ENCODE measurements around the gene ITGA8. TPM values are rescaled to one million over a fixed set of nuclear protein-coding genes. Genes with fewer than 3 reads are reported as not detected.

The ITGA8 gene
- total and polyA plus RNA-seq, 2 of the 13 experiments (the other 11 are each of a cell fraction or from before 2014, with no cell fraction given): not detected

DNA sequence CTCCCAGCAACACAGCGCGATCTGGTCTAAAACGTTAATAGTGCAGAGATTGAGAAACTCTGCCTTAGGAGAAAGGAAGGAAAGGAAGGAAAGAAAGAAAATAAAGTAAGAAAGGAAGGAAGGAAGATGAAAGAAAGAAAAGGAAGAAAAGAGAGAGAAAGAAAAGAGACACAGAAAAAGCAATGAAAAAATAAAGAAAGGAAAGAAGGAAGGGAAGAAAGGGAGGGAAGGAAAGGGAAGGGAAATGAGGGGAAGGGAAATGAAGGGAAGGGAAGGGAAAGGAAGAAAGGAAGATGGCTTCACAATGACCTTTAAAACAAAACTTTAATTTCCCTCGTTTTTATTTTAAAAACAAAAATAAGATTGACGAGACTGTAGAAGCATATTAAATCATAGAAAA is 173.1 kb downstream of the ITGA8 start:
- Histone ChIP-seq H3K4me3 (replicated peaks in 1 of 3; ENCODE audit: insufficient read depth in 1 of 3, low read depth in 2 of 3, low read length in 3 of 3) (no peak overlapping the region), H4K20me1 (ENCODE audit: insufficient read depth, low read length) (no peaks in the 10 kb centered on the region), H3K27me3 (ENCODE audit: control insufficient read depth in 1 of 2, insufficient read depth in 2 of 2, low read length in 2 of 2) (no peaks in the 10 kb centered on the region; a peak in 1 of 5 replicates), H3K79me2 (ENCODE audit: insufficient read depth, low read length) (no peaks in the 10 kb centered on the region), H3K9me3 (ENCODE audit: low read length) (no peaks in the 10 kb centered on the region), H3K36me3 (replicated peaks in 1 of 2; ENCODE audit: control insufficient read depth in 1 of 2, insufficient read depth in 2 of 2, low read length in 2 of 2) (no peaks in the 10 kb centered on the region), H2AFZ (ENCODE audit: low read length) (no peak overlapping the region), H3K9ac (ENCODE audit: insufficient read depth, low read depth, low read length) (no peak overlapping the region), H3K4me1 (ENCODE audit: insufficient read depth, low read length) (no peaks in the 10 kb centered on the region), H3K27ac (ENCODE audit: extremely low read length, insufficient read depth, low read length) (no peak overlapping the region), H3K4me2 (ENCODE audit: low read depth, low read length) (no peak overlapping the region)
- WGBS (ENCODE audit: low lambda C conversion rate): 26% methylated on average over 5 of the region's 5 CpGs
- in situ Hi-C loops (cut with HindIII; ENCODE audit: extremely low pct_ligation_motif_present, low pct_unique_long_range_greater_than_20kb) (no loop called here), intact Hi-C loops (cut with micrococcal nuclease; ENCODE audit: unreplicated experiment) (no loop called here)
- ChIA-PET POLR2A (no interaction called here), CTCF (ENCODE audit: low intra/inter-chr PET ratio, low total read pairs) (no interaction called here)
- BruUV-seq (replicated peaks): no TSS peak
- TF ChIP-seq HNRNPK (IDR thresholded peaks at IDR 0.05; ENCODE audit: low read depth, low read length, poor library complexity, severe bottlenecking) (peak; percentile 28), SIX1 (CRISPR knock-in tag; IDR thresholded peaks at IDR 0.05; ENCODE audit: borderline replicate concordance) (no peak)
- TF ChIP-seq, protein P1, sequence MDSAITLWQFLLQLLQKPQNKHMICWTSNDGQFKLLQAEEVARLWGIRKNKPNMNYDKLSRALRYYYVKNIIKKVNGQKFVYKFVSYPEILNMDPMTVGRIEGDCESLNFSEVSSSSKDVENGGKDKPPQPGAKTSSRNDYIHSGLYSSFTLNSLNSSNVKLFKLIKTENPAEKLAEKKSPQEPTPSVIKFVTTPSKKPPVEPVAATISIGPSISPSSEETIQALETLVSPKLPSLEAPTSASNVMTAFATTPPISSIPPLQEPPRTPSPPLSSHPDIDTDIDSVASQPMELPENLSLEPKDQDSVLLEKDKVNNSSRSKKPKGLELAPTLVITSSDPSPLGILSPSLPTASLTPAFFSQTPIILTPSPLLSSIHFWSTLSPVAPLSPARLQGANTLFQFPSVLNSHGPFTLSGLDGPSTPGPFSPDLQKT (CRISPR knock-in tag; IDR thresholded peaks at IDR 0.05; ENCODE audit: borderline replicate concordance): no peak
- ATAC-seq: no peak
- no peak for FAIRE-seq
- no peak for DNase-seq (ENCODE audit: low spot score)

DNA sequence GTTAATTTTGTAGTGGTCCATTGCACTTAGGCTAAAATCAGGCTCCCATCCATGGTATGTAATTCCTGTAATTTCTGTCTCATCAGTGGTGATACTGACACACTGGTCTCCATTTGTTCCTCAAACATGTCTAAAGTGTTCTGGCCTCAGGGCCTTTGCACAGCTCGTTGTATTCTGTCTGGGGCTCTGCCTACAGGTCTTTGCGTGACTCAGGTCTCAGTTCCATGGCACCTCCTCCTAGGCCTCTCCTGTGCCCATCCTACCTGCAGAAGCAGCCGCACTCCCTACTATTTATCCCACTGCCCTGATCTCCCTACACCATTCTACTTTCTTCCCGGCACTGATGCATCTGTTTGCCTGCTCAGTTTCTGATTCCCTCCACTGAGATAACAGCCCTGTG is 173.8 kb downstream of the ITGA8 start:
- no peak overlapping the region for H3K4me2 ChIP-seq (ENCODE audit: low read depth, low read length)
- H3K4me3 ChIP-seq (replicated peaks in 1 of 3; ENCODE audit: insufficient read depth in 1 of 3, low read depth in 2 of 3, low read length in 3 of 3): no peak overlapping the region
- no peaks in the 10 kb centered on the region for H4K20me1 ChIP-seq (ENCODE audit: insufficient read depth, low read length)
- WGBS (ENCODE audit: low lambda C conversion rate): 2% methylated on average over 4 of the region's 4 CpGs
- ChIA-PET POLR2A (no interaction called here), CTCF (ENCODE audit: low intra/inter-chr PET ratio, low total read pairs) (no interaction called here)
- in situ Hi-C loops (cut with HindIII; ENCODE audit: extremely low pct_ligation_motif_present, low pct_unique_long_range_greater_than_20kb) (no loop called here), intact Hi-C loops (cut with micrococcal nuclease; ENCODE audit: unreplicated experiment) (no loop called here)
- no peaks in the 10 kb centered on the region for H3K36me3 ChIP-seq (replicated peaks in 1 of 2; ENCODE audit: control insufficient read depth in 1 of 2, insufficient read depth in 2 of 2, low read length in 2 of 2)
- no TSS peak for BruUV-seq (replicated peaks)
- no peak overlapping the region for H3K9ac ChIP-seq (ENCODE audit: insufficient read depth, low read depth, low read length)
- no peaks in the 10 kb centered on the region for H3K9me3 ChIP-seq (ENCODE audit: low read length)
- DNase-seq (ENCODE audit: low spot score) (no peak), ATAC-seq (no peak), FAIRE-seq (no peak)
- no peak overlapping the region for H3K27ac ChIP-seq (ENCODE audit: extremely low read length, insufficient read depth, low read length)
- H3K27me3 ChIP-seq (ENCODE audit: control insufficient read depth in 1 of 2, insufficient read depth in 2 of 2, low read length in 2 of 2): no peaks in the 10 kb centered on the region; a peak in 1 of 5 replicates
- H2AFZ ChIP-seq (ENCODE audit: low read length): no peak overlapping the region
- no peaks in the 10 kb centered on the region for H3K79me2 ChIP-seq (ENCODE audit: insufficient read depth, low read length)
- H3K4me1 ChIP-seq (ENCODE audit: insufficient read depth, low read length): no peaks in the 10 kb centered on the region
- TF ChIP-seq ZNF574 (CRISPR knock-in tag; IDR thresholded peaks at IDR 0.05): no peak
- no peak for TF ChIP-seq ARNTL (CRISPR knock-in tag; IDR thresholded peaks at IDR 0.05)
- TF ChIP-seq ZNF782 (CRISPR knock-in tag; IDR thresholded peaks at IDR 0.05; ENCODE audit: borderline replicate concordance): no peak
- no peak for TF ChIP-seq ZFY (CRISPR knock-in tag; IDR thresholded peaks at IDR 0.05)
- TF ChIP-seq, protein P2, sequence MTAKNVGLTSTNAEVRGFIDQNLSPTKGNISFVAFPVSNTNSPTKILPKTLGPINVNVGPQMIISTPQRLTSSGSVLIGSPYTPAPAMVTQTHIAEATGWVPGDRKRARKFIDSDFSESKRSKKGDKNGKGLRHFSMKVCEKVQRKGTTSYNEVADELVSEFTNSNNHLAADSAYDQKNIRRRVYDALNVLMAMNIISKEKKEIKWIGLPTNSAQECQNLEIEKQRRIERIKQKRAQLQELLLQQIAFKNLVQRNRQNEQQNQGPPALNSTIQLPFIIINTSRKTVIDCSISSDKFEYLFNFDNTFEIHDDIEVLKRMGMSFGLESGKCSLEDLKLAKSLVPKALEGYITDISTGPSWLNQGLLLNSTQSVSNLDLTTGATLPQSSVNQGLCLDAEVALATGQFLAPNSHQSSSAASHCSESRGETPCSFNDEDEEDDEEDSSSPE (CRISPR knock-in tag; IDR thresholded peaks at IDR 0.05): no peak
- no peak for TF ChIP-seq EP300 (IDR thresholded peaks at IDR 0.05; ENCODE audit: low read depth in 2 of 2, low read length in 2 of 2)
- TF ChIP-seq EP300 (CRISPR knock-in tag; IDR thresholded peaks at IDR 0.05; ENCODE audit: borderline replicate concordance): no peak
- no peak for TF ChIP-seq ZNF225 (CRISPR knock-in tag; IDR thresholded peaks at IDR 0.05)
- no peak for TF ChIP-seq POLR2AphosphoS5 (IDR thresholded peaks at IDR 0.05; ENCODE audit: low read depth, low read length)
- TF ChIP-seq, protein P3, sequence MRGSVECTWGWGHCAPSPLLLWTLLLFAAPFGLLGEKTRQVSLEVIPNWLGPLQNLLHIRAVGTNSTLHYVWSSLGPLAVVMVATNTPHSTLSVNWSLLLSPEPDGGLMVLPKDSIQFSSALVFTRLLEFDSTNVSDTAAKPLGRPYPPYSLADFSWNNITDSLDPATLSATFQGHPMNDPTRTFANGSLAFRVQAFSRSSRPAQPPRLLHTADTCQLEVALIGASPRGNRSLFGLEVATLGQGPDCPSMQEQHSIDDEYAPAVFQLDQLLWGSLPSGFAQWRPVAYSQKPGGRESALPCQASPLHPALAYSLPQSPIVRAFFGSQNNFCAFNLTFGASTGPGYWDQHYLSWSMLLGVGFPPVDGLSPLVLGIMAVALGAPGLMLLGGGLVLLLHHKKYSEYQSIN (CRISPR knock-in tag; IDR thresholded peaks at IDR 0.05; ENCODE audit: borderline replicate concordance): no peak

All from HepG2 (cell line).